HL-60 (cell line): ENCODE measurements around the gene RARA.

Experiments
- DNase-seq, 2 experiments: peaks; one replicate each; pipeline ENCODE4 v3.0.0-alpha.2; 2010 to 2020; ENCODE audit warnings: low read depth in 1 of 2, low spot score in 1 of 2
- H3K27ac ChIP-seq: fragments of 250-450 bp; sonication (Bioruptor Pico); replicated peaks from 2 replicates; pipeline ENCODE4 v1.5.1; 2020; ENCODE audit warnings: mild to moderate bottlenecking, moderate library complexity
- H3K27me3 ChIP-seq: fragments of 250-450 bp; sonication (Bioruptor Pico); 2 replicates; pipeline ENCODE4 v1.5.1; 2021; ENCODE audit warnings: mild to moderate bottlenecking, moderate library complexity; ENCODE audit not compliant: insufficient read depth, poor library complexity, severe bottlenecking
- H3K4me3 ChIP-seq: replicated peaks from 2 replicates; pipeline ENCODE4 v1.5.1; 2011; ENCODE audit warnings: mild to moderate bottlenecking, control low read depth, low read length; ENCODE audit not compliant: insufficient read depth
- CTCF ChIP-seq: IDR thresholded peaks from one replicate; pipeline ENCODE4 v1.5.1; 2011; ENCODE audit warnings: low read length, control low read depth, inconsistent platforms; ENCODE audit not compliant: insufficient read depth
- GABPA ChIP-seq: IDR thresholded peaks from 2 replicates; pipeline ENCODE4 v1.6.1; 2012; ENCODE audit warnings: low read depth
- POLR2AphosphoS5 ChIP-seq: IDR thresholded peaks from 2 replicates; pipeline ENCODE4 v1.6.1; 2012; ENCODE audit warnings: low read depth
- SPI1 ChIP-seq: IDR thresholded peaks from 2 replicates; pipeline ENCODE4 v1.6.1; 2012; ENCODE audit warnings: low read depth, mild to moderate bottlenecking, borderline replicate concordance
- TF ChIP-seq, protein P1 (sequence below): IDR thresholded peaks from 2 replicates; pipeline ENCODE4 v1.6.1; 2012; ENCODE audit warnings: low read depth; ENCODE audit not compliant: insufficient replicate concordance

The RARA gene

GRCh38 chr17:40356990-40357881 lies 48.3 kb downstream of the RARA start:
- Histone ChIP-seq H3K4me3 (no peak overlapping the region), H3K27me3 (no peaks in the 10 kb centered on the region), H3K27ac (no peak overlapping the region)
- TF ChIP-seq SPI1, result no peak
- no peak for TF ChIP-seq POLR2AphosphoS5
- TF ChIP-seq GABPA, result no peak
- no peak for DNase-seq

GRCh38 chr17:40358323-40359038 lies 49.5 kb downstream of the RARA start:
- no peaks in the 10 kb centered on the region for H3K27me3 ChIP-seq
- no peak overlapping the region for H3K4me3 ChIP-seq
- no peak overlapping the region for H3K27ac ChIP-seq
- peak; percentile 83 for TF ChIP-seq CTCF
- TF ChIP-seq, protein P1, sequence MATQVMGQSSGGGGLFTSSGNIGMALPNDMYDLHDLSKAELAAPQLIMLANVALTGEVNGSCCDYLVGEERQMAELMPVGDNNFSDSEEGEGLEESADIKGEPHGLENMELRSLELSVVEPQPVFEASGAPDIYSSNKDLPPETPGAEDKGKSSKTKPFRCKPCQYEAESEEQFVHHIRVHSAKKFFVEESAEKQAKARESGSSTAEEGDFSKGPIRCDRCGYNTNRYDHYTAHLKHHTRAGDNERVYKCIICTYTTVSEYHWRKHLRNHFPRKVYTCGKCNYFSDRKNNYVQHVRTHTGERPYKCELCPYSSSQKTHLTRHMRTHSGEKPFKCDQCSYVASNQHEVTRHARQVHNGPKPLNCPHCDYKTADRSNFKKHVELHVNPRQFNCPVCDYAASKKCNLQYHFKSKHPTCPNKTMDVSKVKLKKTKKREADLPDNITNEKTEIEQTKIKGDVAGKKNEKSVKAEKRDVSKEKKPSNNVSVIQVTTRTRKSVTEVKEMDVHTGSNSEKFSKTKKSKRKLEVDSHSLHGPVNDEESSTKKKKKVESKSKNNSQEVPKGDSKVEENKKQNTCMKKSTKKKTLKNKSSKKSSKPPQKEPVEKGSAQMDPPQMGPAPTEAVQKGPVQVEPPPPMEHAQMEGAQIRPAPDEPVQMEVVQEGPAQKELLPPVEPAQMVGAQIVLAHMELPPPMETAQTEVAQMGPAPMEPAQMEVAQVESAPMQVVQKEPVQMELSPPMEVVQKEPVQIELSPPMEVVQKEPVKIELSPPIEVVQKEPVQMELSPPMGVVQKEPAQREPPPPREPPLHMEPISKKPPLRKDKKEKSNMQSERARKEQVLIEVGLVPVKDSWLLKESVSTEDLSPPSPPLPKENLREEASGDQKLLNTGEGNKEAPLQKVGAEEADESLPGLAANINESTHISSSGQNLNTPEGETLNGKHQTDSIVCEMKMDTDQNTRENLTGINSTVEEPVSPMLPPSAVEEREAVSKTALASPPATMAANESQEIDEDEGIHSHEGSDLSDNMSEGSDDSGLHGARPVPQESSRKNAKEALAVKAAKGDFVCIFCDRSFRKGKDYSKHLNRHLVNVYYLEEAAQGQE, result no peak
- DNase-seq, result peak; percentile 75 to 86

- TF ChIP-seq GABPA (no peak), SPI1 (no peak), POLR2AphosphoS5 (no peak), CTCF (no peak)
- TF ChIP-seq, protein P1, result no peak
- H3K27ac ChIP-seq, result no peak overlapping the region
- H3K27me3 ChIP-seq, result no peaks in the 10 kb centered on the region
- no peak for DNase-seq
- no peak overlapping the region for H3K4me3 ChIP-seq
Observed at GRCh38 chr17:40360091-40360490, 51.1 kb downstream of the RARA start.

- DNase-seq, result no peak
Observed at GRCh38 chr17:40361063-40361924, 52.3 kb downstream of the RARA start.

More at GRCh38 chr17:40361063-40361924, 52.3 kb downstream of the RARA start:
- Histone ChIP-seq H3K27me3 (no peaks in the 10 kb centered on the region), H3K27ac (no peak overlapping the region), H3K4me3 (no peak overlapping the region)
- no peak for TF ChIP-seq CTCF
- TF ChIP-seq POLR2AphosphoS5, result no peak
- no peak for TF ChIP-seq GABPA
- no peak for TF ChIP-seq SPI1
- TF ChIP-seq, protein P1, result no peak
